HCT116 (cell line): ENCODE measurements around the gene EIF4EBP3. TPM values are rescaled to one million over a fixed set of nuclear protein-coding genes. Genes with fewer than 3 reads are reported as not detected.

Source experiments
- ATAC-seq: fragments of 200-7000 bp; cut with Tn5 transposase; 2 replicates; pipeline ENCODE4 v1.9.1; 2020; ENCODE audit warnings: mild to moderate bottlenecking, moderate library complexity
- BruUV-seq: library from RNA; stranded (reverse); fragments of 400-500 nt; replicated peaks from 2 replicates; lab custom pipeline; 2021; lab: Mats Ljungman, UMichigan
- CTCF ChIA-PET: fragments of 300-600 bp; sonication (Branson Sonifier 250); formaldehyde crosslinking; loops from one replicate; lab custom pipeline; 2021; ENCODE audit warnings: antibody characterized with exemption; lab: Charles Lee
- POLR2A ChIA-PET: fragments of 300-600, 350-600 bp; sonication (Branson Sonifier 250); formaldehyde crosslinking; loops from one replicate; lab custom pipeline; 2021; ENCODE audit warnings: antibody characterized with exemption; lab: Charles Lee
- RAD21 ChIA-PET, 2 experiments: fragments of 300-600 bp; sonication (Branson Sonifier 250); formaldehyde crosslinking; loops; one replicate each; lab custom pipeline; 2023; ENCODE audit warnings: low total read pairs in 2 of 2; ENCODE audit not compliant: uncharacterized antibody in 2 of 2, unreplicated experiment in 2 of 2, low non-redundant PET in 1 of 2; lab: Charles Lee
- DNase-seq: peaks from one replicate; pipeline ENCODE4 v3.0.0-alpha.2; 2010; ENCODE audit warnings: low read depth, low spot score
- H2AFZ ChIP-seq: fragments of 200-600 bp; shearing (Covaris generic), sonication (generic); 2 replicates; pipeline ENCODE4 v1.6.1; 2017; ENCODE audit warnings: low read depth, mixed run types, mixed read lengths, antibody characterized with exemption, low read length; ENCODE audit not compliant: poor library complexity, severe bottlenecking
- H3K27ac ChIP-seq: 2 replicates; pipeline ENCODE4 v1.5.1; 2012; ENCODE audit warnings: low read depth, low read length
- H3K27me3 ChIP-seq: fragments of 200-600 bp; sonication (generic); 2 replicates; pipeline ENCODE4 v1.6.1; 2016; ENCODE audit warnings: mixed run types, low read length, mixed read lengths; ENCODE audit not compliant: insufficient read depth
- H3K36me3 ChIP-seq, 2 experiments: fragments of 200-500 bp in 1 of 2; fragments of 200-600 bp in 1 of 2; sonication (Bioruptor generic) in 1 of 2; sonication (generic) in 1 of 2; 2 replicates each; pipeline versions ENCODE4 v1.5.1 to v1.6.1; 2014 to 2016; ENCODE audit warnings: low read length in 2 of 2, inconsistent platforms in 1 of 2, mixed read lengths in 1 of 2, mixed run types in 1 of 2; ENCODE audit not compliant: insufficient read depth in 2 of 2, control insufficient read depth in 1 of 2
- H3K4me1 ChIP-seq, 2 experiments: fragments of 200-600 bp in 1 of 2; sonication (generic) in 1 of 2; 2 replicates each; pipeline versions ENCODE4 v1.5.1 to v1.6.1; 2012 to 2017; ENCODE audit warnings: low read length in 2 of 2, inconsistent platforms in 1 of 2, mild to moderate bottlenecking in 1 of 2, mixed read lengths in 1 of 2, mixed run types in 1 of 2, moderate library complexity in 1 of 2; ENCODE audit not compliant: insufficient read depth in 2 of 2, control insufficient read depth in 1 of 2
- H3K4me2 ChIP-seq: fragments of 200-600 bp; sonication (generic); 2 replicates; pipeline ENCODE4 v1.6.1; 2017; ENCODE audit warnings: mixed run types, low read length, mixed read lengths
- H3K4me3 ChIP-seq, 2 experiments: fragments of 200-600 bp in 1 of 2; sonication (generic) in 1 of 2; replicated peaks in 1 of 2; 2 replicates each; pipeline ENCODE4 v1.5.1; 2011 to 2016; ENCODE audit warnings: low read length in 2 of 2, control low read depth in 1 of 2, low read depth in 1 of 2, mild to moderate bottlenecking in 1 of 2, mixed read lengths in 1 of 2, mixed run types in 1 of 2
- H3K79me2 ChIP-seq: fragments of 200-600 bp; sonication (generic); 2 replicates; pipeline ENCODE4 v1.6.1; 2017; ENCODE audit warnings: mild to moderate bottlenecking, mixed run types, low read length, moderate library complexity, mixed read lengths; ENCODE audit not compliant: insufficient read depth
- H3K9ac ChIP-seq: fragments of 200-600 bp; sonication (generic); 2 replicates; pipeline ENCODE4 v1.6.1; 2016; ENCODE audit warnings: low read length, mixed read lengths
- H3K9me2 ChIP-seq: fragments of 200-600 bp; sonication (generic), shearing (Covaris generic); 2 replicates; pipeline ENCODE4 v1.6.1; 2017; ENCODE audit warnings: mixed run types, mild to moderate bottlenecking, moderate library complexity; ENCODE audit not compliant: insufficient read depth
- H3K9me3 ChIP-seq, 2 experiments: fragments of 200-500 bp in 1 of 2; fragments of 200-600 bp in 1 of 2; sonication (Bioruptor generic) in 1 of 2; sonication (generic) in 1 of 2; 2 replicates each; pipeline ENCODE4 v1.6.1; 2014 to 2017; ENCODE audit warnings: low read length in 2 of 2, mixed read lengths in 2 of 2, inconsistent platforms in 1 of 2, low read depth in 1 of 2, mild to moderate bottlenecking in 1 of 2, mixed run types in 1 of 2, moderate library complexity in 1 of 2; ENCODE audit not compliant: control insufficient read depth in 1 of 2, insufficient read depth in 1 of 2
- H4K20me1 ChIP-seq: fragments of 200-600 bp; sonication (generic), shearing (Covaris generic); 2 replicates; pipeline ENCODE4 v1.6.1; 2017; ENCODE audit warnings: mixed run types, mild to moderate bottlenecking, moderate library complexity; ENCODE audit not compliant: insufficient read depth
- ATF3 ChIP-seq: IDR thresholded peaks from 2 replicates; pipeline ENCODE4 v1.6.1; 2012
- CEBPB ChIP-seq: IDR thresholded peaks from 2 replicates; pipeline ENCODE4 v1.6.1; 2012; ENCODE audit warnings: low read depth
- EGR1 ChIP-seq: IDR thresholded peaks from 2 replicates; pipeline ENCODE4 v1.6.1; 2012; ENCODE audit warnings: low read depth
- ELF1 ChIP-seq: IDR thresholded peaks from 2 replicates; pipeline ENCODE4 v1.6.1; 2012; ENCODE audit warnings: low read depth, borderline replicate concordance
- EZH2 ChIP-seq: fragments of 200-600 bp; sonication (generic); IDR thresholded peaks from 2 replicates; pipeline ENCODE4 v1.6.1; 2017; ENCODE audit warnings: antibody characterized with exemption, mixed run types
- EZH2phosphoT487 ChIP-seq: fragments of 200-600 bp; IDR thresholded peaks from 2 replicates; pipeline ENCODE4 v1.6.1; 2018; ENCODE audit warnings: antibody characterized with exemption, borderline replicate concordance
- FOSL1 ChIP-seq: IDR thresholded peaks from 2 replicates; pipeline ENCODE4 v1.6.1; 2012; ENCODE audit warnings: low read depth
- SIN3A ChIP-seq: IDR thresholded peaks from 2 replicates; pipeline ENCODE4 v1.6.1; 2012; ENCODE audit warnings: low read depth
- SP1 ChIP-seq: IDR thresholded peaks from 2 replicates; pipeline ENCODE4 v1.6.1; 2012; ENCODE audit warnings: low read depth
- YY1 ChIP-seq: IDR thresholded peaks from 2 replicates; pipeline ENCODE4 v1.6.1; 2011; ENCODE audit warnings: low read length, low read depth, moderate library complexity, mild to moderate bottlenecking; ENCODE audit not compliant: insufficient replicate concordance; ENCODE audit errors: extremely low read depth
- ZBTB33 ChIP-seq: IDR thresholded peaks from 2 replicates; pipeline ENCODE4 v1.6.1; 2011; ENCODE audit warnings: mild to moderate bottlenecking, low read length, moderate library complexity; ENCODE audit not compliant: insufficient replicate concordance; ENCODE audit errors: extremely low read depth
- ZFX ChIP-seq: fragments of 450-650 bp; IDR thresholded peaks from 2 replicates; pipeline ENCODE4 v1.6.1; 2017
- ZNF274 ChIP-seq: fragments of 200-500 bp; sonication (Bioruptor generic); IDR thresholded peaks from 2 replicates; pipeline ENCODE4 v1.6.1; 2014; ENCODE audit warnings: mild to moderate bottlenecking, low read depth, low read length, inconsistent platforms
- intact Hi-C: fragments of 100-400 bp; cut with micrococcal nuclease; formaldehyde crosslinking; loops from 2 replicates; pipeline ENCODE4 v1.10.0; 2022
- total RNA-seq: library from RNA; stranded (reverse); gene quantifications from one replicate; pipeline ENCODE4 v1.2.1, GENCODE V29; 2021; ENCODE audit not compliant: unreplicated experiment
- TF ChIP-seq, protein P1 (sequence below), 3 experiments: fragments of 200-600 bp in 1 of 3; sonication (generic) in 1 of 3; IDR thresholded peaks in 2 of 3; conservative IDR thresholded peaks in 1 of 3; 2 replicates each; pipeline ENCODE4 v1.5.1; 2012 to 2017; ENCODE audit warnings: low read depth in 2 of 3, low read length in 2 of 3, antibody characterized with exemption in 1 of 3, borderline replicate concordance in 1 of 3, control low read depth in 1 of 3, mild to moderate bottlenecking in 1 of 3, mixed read lengths in 1 of 3, mixed run types in 1 of 3, moderate library complexity in 1 of 3; ENCODE audit not compliant: insufficient read depth in 1 of 3

Gene EIF4EBP3
- total RNA-seq, 1 experiment from 2014 or later: 6.0 TPM

DNA sequence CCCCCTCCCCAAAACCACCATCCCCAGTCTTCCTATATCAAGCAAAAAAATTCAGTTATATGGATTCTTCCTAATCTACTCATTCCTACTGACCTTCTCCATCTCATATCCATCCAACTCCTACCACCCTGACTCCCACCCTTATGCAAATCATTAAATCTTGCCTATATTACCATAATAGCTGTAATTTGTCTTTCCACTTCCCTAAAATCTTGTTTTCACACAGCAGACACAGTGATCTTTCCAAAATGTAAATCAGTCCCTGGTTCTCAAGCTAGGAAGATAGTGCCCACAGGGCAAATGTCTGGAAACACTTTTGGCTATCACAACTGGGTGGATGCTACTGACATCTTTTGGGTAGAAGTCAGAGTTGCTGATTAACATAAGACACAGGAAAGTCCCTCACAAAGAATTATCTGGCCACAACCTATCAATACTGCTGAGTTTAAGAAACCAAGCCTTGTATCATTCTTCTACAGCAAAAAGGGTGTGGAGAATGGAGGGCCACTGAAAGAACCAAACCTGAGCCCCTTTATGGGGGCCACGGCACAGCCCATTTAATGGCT is 8.4 kb downstream of the EIF4EBP3 start:
- Histone ChIP-seq H3K9me3 (no peaks in the 10 kb centered on the region), H4K20me1 (no peaks in the 10 kb centered on the region; the same call in 1 of the 2 replicates), H3K27ac (no peak overlapping the region), H3K79me2 (peaks cover 56% of the 10 kb centered on the region), H3K36me3 (peaks cover 4 to 17% of the 10 kb centered on the region in 2 experiments; a peak in 2 of 4 replicates), H3K4me1 (peaks cover 8 to 32% of the 10 kb centered on the region in 2 experiments), H3K4me3 (peak overlapping the region; percentile 82 to 85), H3K9ac (peak overlapping the region; percentile 89), H3K4me2 (peak overlapping the region; percentile 76), H3K9me2 (no peaks in the 10 kb centered on the region), H3K27me3 (no peaks in the 10 kb centered on the region), H2AFZ (no peak overlapping the region)
- intact Hi-C loops: loop anchor here (5.0 kb wide), 1 partner anchor 156 kb away; no protein-coding TSS in a partner anchor
- ChIA-PET RAD21 (no interaction called here), CTCF (no interaction called here), POLR2A (interaction anchor here (0.7 kb wide), 1 partner anchor 53 kb away, joined by 5 read pairs; no protein-coding TSS in a partner anchor)
- no peak for DNase-seq
- no TSS peak for BruUV-seq
- no peak for ATAC-seq
- TF ChIP-seq ATF3 (no peak), ELF1 (no peak), SIN3A (no peak), ZNF274 (no peak), SP1 (no peak), EGR1 (no peak), ZFX (no peak), FOSL1 (no peak), YY1 (no peak), CEBPB (no peak), EZH2 (no peak), ZBTB33 (no peak), EZH2phosphoT487 (no peak)
- TF ChIP-seq, protein P1, sequence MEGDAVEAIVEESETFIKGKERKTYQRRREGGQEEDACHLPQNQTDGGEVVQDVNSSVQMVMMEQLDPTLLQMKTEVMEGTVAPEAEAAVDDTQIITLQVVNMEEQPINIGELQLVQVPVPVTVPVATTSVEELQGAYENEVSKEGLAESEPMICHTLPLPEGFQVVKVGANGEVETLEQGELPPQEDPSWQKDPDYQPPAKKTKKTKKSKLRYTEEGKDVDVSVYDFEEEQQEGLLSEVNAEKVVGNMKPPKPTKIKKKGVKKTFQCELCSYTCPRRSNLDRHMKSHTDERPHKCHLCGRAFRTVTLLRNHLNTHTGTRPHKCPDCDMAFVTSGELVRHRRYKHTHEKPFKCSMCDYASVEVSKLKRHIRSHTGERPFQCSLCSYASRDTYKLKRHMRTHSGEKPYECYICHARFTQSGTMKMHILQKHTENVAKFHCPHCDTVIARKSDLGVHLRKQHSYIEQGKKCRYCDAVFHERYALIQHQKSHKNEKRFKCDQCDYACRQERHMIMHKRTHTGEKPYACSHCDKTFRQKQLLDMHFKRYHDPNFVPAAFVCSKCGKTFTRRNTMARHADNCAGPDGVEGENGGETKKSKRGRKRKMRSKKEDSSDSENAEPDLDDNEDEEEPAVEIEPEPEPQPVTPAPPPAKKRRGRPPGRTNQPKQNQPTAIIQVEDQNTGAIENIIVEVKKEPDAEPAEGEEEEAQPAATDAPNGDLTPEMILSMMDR (IDR thresholded peaks at IDR 0.05 in 2 of 3, conservative IDR thresholded peaks at IDR 0.05 in 1 of 3; ENCODE audit: borderline replicate concordance in 1 of 3, insufficient read depth in 1 of 3, low read depth in 2 of 3, low read length in 2 of 3): no peak
